MM.1S (cell line): ENCODE data around the gene KDM6A.

ENCODE experiments used
- DNase-seq: peaks from one replicate; pipeline ENCODE4 v3.0.0-alpha.2; 2015
- H2AFZ ChIP-seq: fragments of 300-600 bp; sonication (generic); 2 replicates; pipeline ENCODE4 v1.6.0; 2016; ENCODE audit warnings: antibody characterized with exemption, low read length
- H3F3A ChIP-seq: fragments of 300-600 bp; sonication (generic); 2 replicates; pipeline ENCODE4 v1.6.1; 2016; ENCODE audit warnings: mild to moderate bottlenecking, antibody characterized with exemption, low read length, moderate library complexity, mixed read lengths; ENCODE audit not compliant: insufficient read depth
- H3K27ac ChIP-seq: fragments of 300-600 bp; sonication (generic); 2 replicates; pipeline ENCODE4 v1.5.1; 2016; ENCODE audit warnings: mild to moderate bottlenecking, low read length
- H3K27me3 ChIP-seq: fragments of 300-600 bp; sonication (generic); replicated peaks from 2 replicates; pipeline ENCODE4 v1.6.0; 2016; ENCODE audit warnings: low read length; ENCODE audit not compliant: insufficient read depth
- H3K36me3 ChIP-seq: fragments of 300-600 bp; sonication (generic); replicated peaks from 2 replicates; pipeline ENCODE4 v1.6.1; 2016; ENCODE audit warnings: mild to moderate bottlenecking, low read length, mixed read lengths; ENCODE audit not compliant: insufficient read depth
- H3K4me1 ChIP-seq: fragments of 300-600 bp; sonication (generic); 2 replicates; pipeline ENCODE4 v1.6.1; 2016; ENCODE audit warnings: low read length, mixed read lengths
- H3K4me2 ChIP-seq: fragments of 300-600 bp; sonication (generic); 2 replicates; pipeline ENCODE4 v1.6.0; 2016; ENCODE audit warnings: low read depth, low read length
- H3K4me3 ChIP-seq: fragments of 300-600 bp; sonication (generic); 2 replicates; pipeline ENCODE4 v1.5.1; 2016; ENCODE audit warnings: low read length, mixed read lengths
- H3K79me2 ChIP-seq: fragments of 300-600 bp; sonication (generic); 2 replicates; pipeline ENCODE4 v1.6.1; 2016; ENCODE audit warnings: mixed run types, low read length, mixed read lengths
- H3K9ac ChIP-seq: fragments of 300-600 bp; sonication (generic); 2 replicates; pipeline ENCODE4 v1.6.1; 2016; ENCODE audit warnings: low read length, mixed read lengths
- H3K9me2 ChIP-seq: fragments of 300-600 bp; sonication (generic); replicated peaks from 2 replicates; pipeline ENCODE4 v1.6.1; 2016; ENCODE audit warnings: mild to moderate bottlenecking, low read length, mixed read lengths; ENCODE audit not compliant: insufficient read depth
- H3K9me3 ChIP-seq: fragments of 300-600 bp; sonication (generic); replicated peaks from 2 replicates; pipeline ENCODE4 v1.6.1; 2016; ENCODE audit warnings: mild to moderate bottlenecking, low read length, mixed read lengths; ENCODE audit not compliant: insufficient read depth
- H4K20me1 ChIP-seq: fragments of 300-600 bp; sonication (generic); 2 replicates; pipeline ENCODE4 v1.6.1; 2016; ENCODE audit warnings: mild to moderate bottlenecking, low read length, moderate library complexity, mixed read lengths; ENCODE audit not compliant: insufficient read depth
- EZH2 ChIP-seq: fragments of 300-600 bp; sonication (generic); optimal IDR thresholded peaks from 2 replicates; pipeline ENCODE3; 2017; ENCODE audit warnings: low read depth, mild to moderate bottlenecking, antibody characterized with exemption, low read length, mixed read lengths
- EZH2phosphoT487 ChIP-seq: fragments of 300-600 bp; sonication (generic); IDR thresholded peaks from 2 replicates; pipeline ENCODE4 v1.6.1; 2018; ENCODE audit warnings: antibody characterized with exemption, low read length
- TF ChIP-seq, protein P1 (sequence below): fragments of 300-600 bp; sonication (generic); IDR thresholded peaks from 2 replicates; pipeline ENCODE4 v1.5.1; 2016; ENCODE audit warnings: antibody characterized with exemption, low read length, mixed read lengths

Gene KDM6A

GRCh38 chrX:45128896-45129454 lies 256.0 kb downstream of the KDM6A start:
- H3K9me2 ChIP-seq = no peaks in the 10 kb centered on the region
- no peaks in the 10 kb centered on the region for H3K36me3 ChIP-seq
- no peak for TF ChIP-seq EZH2phosphoT487
- TF ChIP-seq, protein P1, sequence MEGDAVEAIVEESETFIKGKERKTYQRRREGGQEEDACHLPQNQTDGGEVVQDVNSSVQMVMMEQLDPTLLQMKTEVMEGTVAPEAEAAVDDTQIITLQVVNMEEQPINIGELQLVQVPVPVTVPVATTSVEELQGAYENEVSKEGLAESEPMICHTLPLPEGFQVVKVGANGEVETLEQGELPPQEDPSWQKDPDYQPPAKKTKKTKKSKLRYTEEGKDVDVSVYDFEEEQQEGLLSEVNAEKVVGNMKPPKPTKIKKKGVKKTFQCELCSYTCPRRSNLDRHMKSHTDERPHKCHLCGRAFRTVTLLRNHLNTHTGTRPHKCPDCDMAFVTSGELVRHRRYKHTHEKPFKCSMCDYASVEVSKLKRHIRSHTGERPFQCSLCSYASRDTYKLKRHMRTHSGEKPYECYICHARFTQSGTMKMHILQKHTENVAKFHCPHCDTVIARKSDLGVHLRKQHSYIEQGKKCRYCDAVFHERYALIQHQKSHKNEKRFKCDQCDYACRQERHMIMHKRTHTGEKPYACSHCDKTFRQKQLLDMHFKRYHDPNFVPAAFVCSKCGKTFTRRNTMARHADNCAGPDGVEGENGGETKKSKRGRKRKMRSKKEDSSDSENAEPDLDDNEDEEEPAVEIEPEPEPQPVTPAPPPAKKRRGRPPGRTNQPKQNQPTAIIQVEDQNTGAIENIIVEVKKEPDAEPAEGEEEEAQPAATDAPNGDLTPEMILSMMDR = no peak
- no peak for TF ChIP-seq EZH2
- H3K9ac ChIP-seq = no peak overlapping the region
- no peak overlapping the region for H2AFZ ChIP-seq
- H3K79me2 ChIP-seq = no peaks in the 10 kb centered on the region
- H3F3A ChIP-seq = no peaks in the 10 kb centered on the region
- no peaks in the 10 kb centered on the region for H4K20me1 ChIP-seq
- H3K27ac ChIP-seq = no peak overlapping the region
- no peak overlapping the region for H3K4me2 ChIP-seq
- DNase-seq = no peak
- no peaks in the 10 kb centered on the region for H3K9me3 ChIP-seq
- H3K4me3 ChIP-seq = no peak overlapping the region
- H3K4me1 ChIP-seq = no peaks in the 10 kb centered on the region
- no peaks in the 10 kb centered on the region for H3K27me3 ChIP-seq

- TF ChIP-seq, protein P1 = no peak
- TF ChIP-seq EZH2 (no peak), EZH2phosphoT487 (no peak)
- H2AFZ ChIP-seq = no peak overlapping the region
- no peaks in the 10 kb centered on the region for H3K9me3 ChIP-seq
- no peaks in the 10 kb centered on the region for H4K20me1 ChIP-seq
- H3K4me2 ChIP-seq = no peak overlapping the region
- DNase-seq = no peak
- no peaks in the 10 kb centered on the region for H3F3A ChIP-seq
- no peak overlapping the region for H3K27ac ChIP-seq
- no peaks in the 10 kb centered on the region for H3K79me2 ChIP-seq
- no peaks in the 10 kb centered on the region for H3K27me3 ChIP-seq
- no peak overlapping the region for H3K9ac ChIP-seq
- H3K4me1 ChIP-seq = no peaks in the 10 kb centered on the region
- H3K9me2 ChIP-seq = no peaks in the 10 kb centered on the region
- H3K4me3 ChIP-seq = no peak overlapping the region
- H3K36me3 ChIP-seq = no peaks in the 10 kb centered on the region
Measured at GRCh38 chrX:45133465-45133864, 260.5 kb downstream of the KDM6A start.

DNA sequence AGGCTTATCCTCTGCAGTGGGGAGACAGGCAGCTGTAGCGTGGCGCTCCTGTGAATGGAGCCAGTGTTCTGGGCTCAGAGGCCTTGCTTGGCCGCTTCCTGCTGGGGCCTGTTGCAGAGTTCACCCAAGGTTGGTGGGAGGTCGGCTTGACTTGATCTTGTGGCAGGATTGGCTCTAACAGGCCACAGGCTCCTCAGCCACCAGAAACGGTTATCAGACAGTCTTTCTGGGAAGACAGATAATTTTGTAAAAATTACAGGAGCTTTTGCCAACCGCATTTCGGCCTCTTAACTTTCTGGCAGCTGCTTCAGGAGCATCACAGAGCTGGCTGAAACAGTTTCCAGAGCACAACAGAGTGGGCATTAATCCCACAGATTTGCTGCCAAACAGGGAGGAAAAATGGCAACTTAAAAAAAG lies 261.3 kb downstream of the KDM6A start:
- no peak overlapping the region for H3K9ac ChIP-seq
- H3K27me3 ChIP-seq = no peaks in the 10 kb centered on the region
- H3K4me3 ChIP-seq = no peak overlapping the region
- no peaks in the 10 kb centered on the region for H3K36me3 ChIP-seq
- no peak for TF ChIP-seq EZH2
- TF ChIP-seq EZH2phosphoT487 = no peak
- TF ChIP-seq, protein P1 = no peak
- no peaks in the 10 kb centered on the region for H4K20me1 ChIP-seq
- no peaks in the 10 kb centered on the region for H3K9me2 ChIP-seq
- DNase-seq = no peak
- H3K27ac ChIP-seq = no peak overlapping the region
- no peak overlapping the region for H3K4me2 ChIP-seq
- no peaks in the 10 kb centered on the region for H3K9me3 ChIP-seq
- H3K79me2 ChIP-seq = no peaks in the 10 kb centered on the region
- no peak overlapping the region for H2AFZ ChIP-seq
- H3F3A ChIP-seq = no peaks in the 10 kb centered on the region
- H3K4me1 ChIP-seq = no peaks in the 10 kb centered on the region
